WTC11 (cell line): ENCODE measurements around the gene BEGAIN. TPM values are rescaled to one million over a fixed set of nuclear protein-coding genes. Genes with fewer than 3 reads are reported as not detected.

Experiments
- ATAC-seq: fragments of 200-7000 bp; cut with Tn5 transposase; 2 replicates; pipeline ENCODE4 v1.10.0; 2021; ENCODE audit warnings: mild to moderate bottlenecking, moderate library complexity
- CTCF ChIA-PET: fragments of 300-600 bp; sonication (Branson Sonifier 250); formaldehyde crosslinking; loops from one replicate; lab custom pipeline; 2021; ENCODE audit warnings: antibody characterized with exemption; lab: Charles Lee
- POLR2A ChIA-PET: fragments of 350-600 bp; sonication (Branson Sonifier 250); formaldehyde crosslinking; loops from one replicate; lab custom pipeline; 2021; ENCODE audit warnings: antibody characterized with exemption; lab: Charles Lee
- DNase-seq: peaks from one replicate; pipeline ENCODE4 v3.0.0; 2021; ENCODE audit warnings: low spot score
- H3K27ac Mint-ChIP-seq: 2 replicates; pipeline ENCODE4 v1.8.0; 2021; ENCODE audit warnings: mixed read lengths
- H3K27me3 Mint-ChIP-seq: 2 replicates; pipeline ENCODE4 v1.8.0; 2021; ENCODE audit warnings: low read depth, mild to moderate bottlenecking, moderate library complexity, mixed read lengths
- H3K36me3 Mint-ChIP-seq: 2 replicates; pipeline ENCODE4 v1.8.0; 2021; ENCODE audit warnings: mixed read lengths
- H3K4me1 Mint-ChIP-seq: 2 replicates; pipeline ENCODE4 v1.8.0; 2022; ENCODE audit warnings: mixed read lengths
- H3K4me3 Mint-ChIP-seq: 2 replicates; pipeline ENCODE4 v1.8.0; 2021; ENCODE audit warnings: mild to moderate bottlenecking, moderate library complexity, mixed read lengths
- H3K9me3 Mint-ChIP-seq: 2 replicates; pipeline ENCODE4 v1.8.0; 2021; ENCODE audit warnings: mixed read lengths
- ATF2 ChIP-seq: sonication (generic); formaldehyde crosslinking; IDR thresholded peaks from 2 replicates; pipeline ENCODE4 v1.8.1; 2022; ENCODE audit warnings: low read depth, missing genetic modification reagents, borderline replicate concordance
- ESRRA ChIP-seq: sonication (generic); formaldehyde crosslinking; IDR thresholded peaks from 2 replicates; pipeline ENCODE4 v1.8.1; 2022; ENCODE audit warnings: mild to moderate bottlenecking, missing genetic modification reagents, borderline replicate concordance
- FOXK1 ChIP-seq: sonication (generic); formaldehyde crosslinking; IDR thresholded peaks from 2 replicates; pipeline ENCODE4 v1.8.0; 2022; ENCODE audit warnings: mild to moderate bottlenecking, moderate library complexity, missing genetic modification reagents
- FOXP1 ChIP-seq: sonication (generic); formaldehyde crosslinking; IDR thresholded peaks from 2 replicates; pipeline ENCODE4 v1.8.0; 2022; ENCODE audit warnings: missing genetic modification reagents, mild to moderate bottlenecking, moderate library complexity, borderline replicate concordance
- GTF2I ChIP-seq: fragments of 250-450 bp; sonication (Bioruptor Pico); conservative IDR thresholded peaks from 2 replicates; pipeline ENCODE4 v1.4.0; 2021; ENCODE audit warnings: mild to moderate bottlenecking
- NR3C1 ChIP-seq: sonication (generic); formaldehyde crosslinking; conservative IDR thresholded peaks from 2 replicates; pipeline ENCODE4 v1.8.1; 2023; ENCODE audit warnings: low read depth, mild to moderate bottlenecking, missing genetic modification reagents
- SMAD4 ChIP-seq: sonication (generic); formaldehyde crosslinking; IDR thresholded peaks from 2 replicates; pipeline ENCODE4 v1.8.0; 2022; ENCODE audit warnings: mild to moderate bottlenecking, missing genetic modification reagents
- ZBTB21 ChIP-seq: sonication (generic); formaldehyde crosslinking; IDR thresholded peaks from 2 replicates; pipeline ENCODE4 v1.8.1; 2023; ENCODE audit warnings: mild to moderate bottlenecking, missing genetic modification reagents, borderline replicate concordance
- ZNF317 ChIP-seq: sonication (generic); formaldehyde crosslinking; IDR thresholded peaks from 2 replicates; pipeline ENCODE4 v1.8.1; 2023; ENCODE audit warnings: low read depth, mild to moderate bottlenecking, moderate library complexity, missing genetic modification reagents, borderline replicate concordance
- ZNF423 ChIP-seq: fragments of 250-450 bp; sonication (Bioruptor Pico); IDR thresholded peaks from 2 replicates; pipeline ENCODE4 v2.1.2; 2022; ENCODE audit warnings: mild to moderate bottlenecking, moderate library complexity
- ZNF671 ChIP-seq: fragments of 250-450 bp; sonication (Bioruptor Pico); IDR thresholded peaks from 2 replicates; pipeline ENCODE4 v1.8.0; 2021; ENCODE audit warnings: mild to moderate bottlenecking
- total RNA-seq: library from RNA; stranded (reverse); gene quantifications from 3 replicates; pipeline ENCODE4 v1.2.3, GENCODE V29; 2021
- TF ChIP-seq, protein P1 (sequence below): sonication (generic); formaldehyde crosslinking; IDR thresholded peaks from 2 replicates; pipeline ENCODE4 v1.8.1; 2023; ENCODE audit warnings: mild to moderate bottlenecking, moderate library complexity, missing genetic modification reagents
- TF ChIP-seq, protein P2 (sequence below): sonication (generic); formaldehyde crosslinking; IDR thresholded peaks from 2 replicates; pipeline ENCODE4 v1.8.1; 2023; ENCODE audit warnings: mild to moderate bottlenecking, missing genetic modification reagents
- TF ChIP-seq, protein P3 (sequence below): fragments of 250-450 bp; sonication (Bioruptor Pico); IDR thresholded peaks from 2 replicates; pipeline ENCODE4 v1.9.0; 2021; ENCODE audit warnings: mild to moderate bottlenecking
- TF ChIP-seq, protein P4 (sequence below): fragments of 250-450 bp; sonication (Bioruptor Pico); IDR thresholded peaks from 2 replicates; pipeline ENCODE4 v1.9.0; 2021; ENCODE audit warnings: moderate library complexity, mild to moderate bottlenecking, inconsistent platforms, borderline replicate concordance
- TF ChIP-seq, protein P5 (sequence below): sonication (generic); formaldehyde crosslinking; IDR thresholded peaks from 2 replicates; pipeline ENCODE4 v1.8.1; 2022; ENCODE audit warnings: mild to moderate bottlenecking, moderate library complexity, missing genetic modification reagents
- TF ChIP-seq, protein P6 (sequence below): sonication (generic); formaldehyde crosslinking; IDR thresholded peaks from 2 replicates; pipeline ENCODE4 v1.8.0; 2023; ENCODE audit warnings: missing genetic modification reagents, mild to moderate bottlenecking, borderline replicate concordance

The BEGAIN gene
- total RNA-seq, 1 experiment from 2014 or later: 1.3 TPM

DNA sequence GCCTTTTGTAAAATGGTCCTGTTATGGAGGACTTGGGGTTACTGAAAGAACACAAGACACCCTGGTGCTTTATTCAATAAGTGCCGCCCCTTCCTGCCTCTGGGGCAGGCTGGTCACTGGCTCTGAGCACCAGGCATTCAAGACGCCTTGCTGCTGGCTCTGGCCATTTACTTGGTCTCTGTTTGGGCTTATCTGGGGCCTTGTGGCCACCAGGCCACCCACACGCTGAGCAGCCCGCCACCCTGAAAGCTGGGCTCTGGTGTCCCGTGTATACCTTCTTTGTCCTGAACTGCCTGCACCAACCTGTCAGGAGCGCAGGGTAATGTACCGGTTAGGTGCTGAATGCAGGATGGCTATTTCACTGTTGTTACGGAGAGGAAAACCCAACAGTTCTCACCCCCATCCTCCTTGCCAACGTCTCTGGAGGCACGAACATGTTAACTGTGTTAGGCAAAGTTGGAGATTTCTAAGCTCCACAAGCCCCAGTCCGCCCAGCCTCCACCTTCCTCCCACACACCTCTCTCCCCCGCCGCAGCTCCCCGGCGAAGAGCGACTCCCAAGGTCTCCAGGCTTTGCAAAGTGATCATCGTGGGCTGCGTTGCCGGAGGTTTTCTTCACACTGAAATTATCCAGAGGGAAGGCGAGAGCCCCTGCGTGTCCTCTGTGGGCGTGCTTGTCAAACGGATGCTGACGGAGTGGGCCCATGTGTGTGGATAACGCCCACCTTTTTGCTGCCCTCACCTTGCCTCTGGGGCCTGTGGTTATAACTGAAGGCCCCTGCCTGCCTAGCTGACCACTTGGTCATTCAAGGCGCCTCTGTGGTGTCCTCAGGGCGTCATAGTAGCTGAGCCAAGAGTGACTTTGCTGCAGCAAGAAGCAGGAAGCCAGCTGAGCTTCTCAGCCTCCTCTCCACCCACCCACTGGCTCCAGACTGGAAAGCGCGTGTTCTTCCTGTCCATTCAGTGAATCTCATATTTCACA is 18.8 kb upstream of the BEGAIN start (continued):
- no peak for TF ChIP-seq ZBTB21
- TF ChIP-seq ATF2 (CRISPR knock-in tag): no peak
- TF ChIP-seq FOXP1 (CRISPR knock-in tag): no peak

GRCh38 chr14:100605230-100605629 is 18.0 kb upstream of the BEGAIN start:
- peaks cover 9% of the 10 kb centered on the region for H3K27me3 Mint-ChIP-seq
- no peaks in the 10 kb centered on the region for H3K4me1 Mint-ChIP-seq
- H3K36me3 Mint-ChIP-seq: 0 out of 2 replicates have a peak, but pooled peaks cover 2% of the 10 kb centered on the region
- ChIA-PET CTCF (interaction anchor here (0.6 kb wide), 1 partner anchor 41 kb away, joined by 5 read pairs; no protein-coding TSS in a partner anchor), POLR2A (no interaction called here)
- no peak for ATAC-seq
- TF ChIP-seq NR3C1 (CRISPR knock-in tag): no peak
- TF ChIP-seq, protein P1, sequence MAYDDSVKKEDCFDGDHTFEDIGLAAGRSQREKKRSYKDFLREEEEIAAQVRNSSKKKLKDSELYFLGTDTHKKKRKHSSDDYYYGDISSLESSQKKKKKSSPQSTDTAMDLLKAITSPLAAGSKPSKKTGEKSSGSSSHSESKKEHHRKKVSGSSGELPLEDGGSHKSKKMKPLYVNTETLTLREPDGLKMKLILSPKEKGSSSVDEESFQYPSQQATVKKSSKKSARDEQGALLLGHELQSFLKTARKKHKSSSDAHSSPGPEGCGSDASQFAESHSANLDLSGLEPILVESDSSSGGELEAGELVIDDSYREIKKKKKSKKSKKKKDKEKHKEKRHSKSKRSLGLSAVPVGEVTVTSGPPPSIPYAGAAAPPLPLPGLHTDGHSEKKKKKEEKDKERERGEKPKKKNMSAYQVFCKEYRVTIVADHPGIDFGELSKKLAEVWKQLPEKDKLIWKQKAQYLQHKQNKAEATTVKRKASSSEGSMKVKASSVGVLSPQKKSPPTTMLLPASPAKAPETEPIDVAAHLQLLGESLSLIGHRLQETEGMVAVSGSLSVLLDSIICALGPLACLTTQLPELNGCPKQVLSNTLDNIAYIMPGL: no peak
- TF ChIP-seq, protein P2, sequence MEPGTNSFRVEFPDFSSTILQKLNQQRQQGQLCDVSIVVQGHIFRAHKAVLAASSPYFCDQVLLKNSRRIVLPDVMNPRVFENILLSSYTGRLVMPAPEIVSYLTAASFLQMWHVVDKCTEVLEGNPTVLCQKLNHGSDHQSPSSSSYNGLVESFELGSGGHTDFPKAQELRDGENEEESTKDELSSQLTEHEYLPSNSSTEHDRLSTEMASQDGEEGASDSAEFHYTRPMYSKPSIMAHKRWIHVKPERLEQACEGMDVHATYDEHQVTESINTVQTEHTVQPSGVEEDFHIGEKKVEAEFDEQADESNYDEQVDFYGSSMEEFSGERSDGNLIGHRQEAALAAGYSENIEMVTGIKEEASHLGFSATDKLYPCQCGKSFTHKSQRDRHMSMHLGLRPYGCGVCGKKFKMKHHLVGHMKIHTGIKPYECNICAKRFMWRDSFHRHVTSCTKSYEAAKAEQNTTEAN: no peak
- no peak for TF ChIP-seq ESRRA (CRISPR knock-in tag)
- TF ChIP-seq, protein P3, sequence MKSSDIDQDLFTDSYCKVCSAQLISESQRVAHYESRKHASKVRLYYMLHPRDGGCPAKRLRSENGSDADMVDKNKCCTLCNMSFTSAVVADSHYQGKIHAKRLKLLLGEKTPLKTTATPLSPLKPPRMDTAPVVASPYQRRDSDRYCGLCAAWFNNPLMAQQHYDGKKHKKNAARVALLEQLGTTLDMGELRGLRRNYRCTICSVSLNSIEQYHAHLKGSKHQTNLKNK (CRISPR knock-in tag): no peak
- TF ChIP-seq, protein P4, sequence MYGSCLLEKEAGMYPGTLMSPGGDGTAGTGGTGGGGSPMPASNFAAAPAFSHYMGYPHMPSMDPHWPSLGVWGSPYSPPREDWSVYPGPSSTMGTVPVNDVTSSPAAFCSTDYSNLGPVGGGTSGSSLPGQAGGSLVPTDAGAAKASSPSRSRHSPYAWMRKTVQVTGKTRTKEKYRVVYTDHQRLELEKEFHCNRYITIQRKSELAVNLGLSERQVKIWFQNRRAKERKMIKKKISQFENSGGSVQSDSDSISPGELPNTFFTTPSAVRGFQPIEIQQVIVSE (CRISPR knock-in tag): no peak
- TF ChIP-seq SMAD4 (CRISPR knock-in tag): no peak
- no peak for TF ChIP-seq ZNF671 (CRISPR knock-in tag)
- no peak for TF ChIP-seq GTF2I
- TF ChIP-seq ZNF317 (CRISPR knock-in tag): no peak
- no peak for TF ChIP-seq FOXK1 (CRISPR knock-in tag)
- TF ChIP-seq, protein P5, sequence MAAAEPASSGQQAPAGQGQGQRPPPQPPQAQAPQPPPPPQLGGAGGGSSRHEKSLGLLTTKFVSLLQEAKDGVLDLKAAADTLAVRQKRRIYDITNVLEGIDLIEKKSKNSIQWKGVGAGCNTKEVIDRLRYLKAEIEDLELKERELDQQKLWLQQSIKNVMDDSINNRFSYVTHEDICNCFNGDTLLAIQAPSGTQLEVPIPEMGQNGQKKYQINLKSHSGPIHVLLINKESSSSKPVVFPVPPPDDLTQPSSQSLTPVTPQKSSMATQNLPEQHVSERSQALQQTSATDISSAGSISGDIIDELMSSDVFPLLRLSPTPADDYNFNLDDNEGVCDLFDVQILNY (CRISPR knock-in tag): no peak
- TF ChIP-seq ZNF423 (CRISPR knock-in tag): no peak
- no peak for TF ChIP-seq ZBTB21
- TF ChIP-seq, protein P6, sequence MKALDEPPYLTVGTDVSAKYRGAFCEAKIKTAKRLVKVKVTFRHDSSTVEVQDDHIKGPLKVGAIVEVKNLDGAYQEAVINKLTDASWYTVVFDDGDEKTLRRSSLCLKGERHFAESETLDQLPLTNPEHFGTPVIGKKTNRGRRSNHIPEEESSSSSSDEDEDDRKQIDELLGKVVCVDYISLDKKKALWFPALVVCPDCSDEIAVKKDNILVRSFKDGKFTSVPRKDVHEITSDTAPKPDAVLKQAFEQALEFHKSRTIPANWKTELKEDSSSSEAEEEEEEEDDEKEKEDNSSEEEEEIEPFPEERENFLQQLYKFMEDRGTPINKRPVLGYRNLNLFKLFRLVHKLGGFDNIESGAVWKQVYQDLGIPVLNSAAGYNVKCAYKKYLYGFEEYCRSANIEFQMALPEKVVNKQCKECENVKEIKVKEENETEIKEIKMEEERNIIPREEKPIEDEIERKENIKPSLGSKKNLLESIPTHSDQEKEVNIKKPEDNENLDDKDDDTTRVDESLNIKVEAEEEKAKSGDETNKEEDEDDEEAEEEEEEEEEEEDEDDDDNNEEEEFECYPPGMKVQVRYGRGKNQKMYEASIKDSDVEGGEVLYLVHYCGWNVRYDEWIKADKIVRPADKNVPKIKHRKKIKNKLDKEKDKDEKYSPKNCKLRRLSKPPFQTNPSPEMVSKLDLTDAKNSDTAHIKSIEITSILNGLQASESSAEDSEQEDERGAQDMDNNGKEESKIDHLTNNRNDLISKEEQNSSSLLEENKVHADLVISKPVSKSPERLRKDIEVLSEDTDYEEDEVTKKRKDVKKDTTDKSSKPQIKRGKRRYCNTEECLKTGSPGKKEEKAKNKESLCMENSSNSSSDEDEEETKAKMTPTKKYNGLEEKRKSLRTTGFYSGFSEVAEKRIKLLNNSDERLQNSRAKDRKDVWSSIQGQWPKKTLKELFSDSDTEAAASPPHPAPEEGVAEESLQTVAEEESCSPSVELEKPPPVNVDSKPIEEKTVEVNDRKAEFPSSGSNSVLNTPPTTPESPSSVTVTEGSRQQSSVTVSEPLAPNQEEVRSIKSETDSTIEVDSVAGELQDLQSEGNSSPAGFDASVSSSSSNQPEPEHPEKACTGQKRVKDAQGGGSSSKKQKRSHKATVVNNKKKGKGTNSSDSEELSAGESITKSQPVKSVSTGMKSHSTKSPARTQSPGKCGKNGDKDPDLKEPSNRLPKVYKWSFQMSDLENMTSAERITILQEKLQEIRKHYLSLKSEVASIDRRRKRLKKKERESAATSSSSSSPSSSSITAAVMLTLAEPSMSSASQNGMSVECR: no peak
- H3K4me3 Mint-ChIP-seq: no peak overlapping the region
- no peak overlapping the region for H3K27ac Mint-ChIP-seq
- DNase-seq: no peak
- peaks cover 13% of the 10 kb centered on the region for H3K9me3 Mint-ChIP-seq
